K562 (cell line): Measurements from ENCODE around the gene SYNRG. TPM values are rescaled to one million over a fixed set of nuclear protein-coding genes. Genes with fewer than 3 reads are reported as not detected.

ENCODE experiments used
- ATF7 ChIP-seq: fragments of 450-650 bp; IDR thresholded peaks from 2 replicates; pipeline ENCODE4 v1.7.1; 2014; ENCODE audit warnings: mild to moderate bottlenecking, moderate library complexity
- HOXB6 ChIP-seq: fragments of 250-450 bp; sonication (Bioruptor Pico); IDR thresholded peaks from 2 replicates; pipeline ENCODE4 v1.5.1; 2022; ENCODE audit warnings: mild to moderate bottlenecking, borderline replicate concordance
- MECOM ChIP-seq: fragments of 250-450 bp; sonication (Bioruptor Pico); IDR thresholded peaks from 2 replicates; pipeline ENCODE4 v1.8.0; 2022; ENCODE audit warnings: inconsistent platforms
- MTA2 ChIP-seq: fragments of 450-650 bp; IDR thresholded peaks from 2 replicates; pipeline ENCODE4 v1.6.1; 2016; ENCODE audit warnings: low read depth
- NFATC3 ChIP-seq: fragments of 450-650 bp; IDR thresholded peaks from 2 replicates; pipeline ENCODE4 v1.6.1; 2017; ENCODE audit warnings: mild to moderate bottlenecking
- SP2 ChIP-seq: IDR thresholded peaks from 2 replicates; pipeline ENCODE4 v1.6.1; 2011; ENCODE audit warnings: mild to moderate bottlenecking, low read depth, low read length, moderate library complexity; ENCODE audit not compliant: poor library complexity, severe bottlenecking; ENCODE audit errors: extremely low read depth
- SREBF2 ChIP-seq: sonication (generic); formaldehyde crosslinking; IDR thresholded peaks from 2 replicates; pipeline ENCODE4 v1.4.0; 2020; ENCODE audit warnings: mild to moderate bottlenecking, missing genetic modification reagents
- ZFP1 ChIP-seq: fragments of 450-650 bp; formaldehyde crosslinking; IDR thresholded peaks from 2 replicates; pipeline ENCODE4 v1.4.0; 2020; ENCODE audit warnings: mild to moderate bottlenecking, mixed read lengths
- ZKSCAN8 ChIP-seq: fragments of 200-800 bp; sonication (Bioruptor generic); IDR thresholded peaks from 2 replicates; pipeline ENCODE4 v1.6.1; 2016; ENCODE audit warnings: missing genetic modification characterization, missing compliant biosample characterization
- ZNF583 ChIP-seq: fragments of 250-450 bp; sonication (Bioruptor Pico); IDR thresholded peaks from 2 replicates; pipeline ENCODE4 v1.4.0; 2020
- polyA plus RNA-seq, 8 experiments: library from polyadenylated mRNA; depleted of rRNA in 4 of 8; stranded (reverse) in 5 of 8; unstranded in 3 of 8; fragments of >200 nt; fragmentation: Nextera tagmentation in 2 of 8; fragmentation: Illumina TruSeq in 1 of 8; extraction: Ambion mirVana in 2 of 8; extraction: Trizol in 1 of 8; gene quantifications; 2 replicates each; pipeline versions ENCODE4 v1.2.1 to v1.2.3, GENCODE V29; 2011 to 2014; ENCODE audit warnings: inconsistent platforms in 1 of 8, missing spikeins in 1 of 8
- total RNA-seq, 7 experiments: library from RNA; depleted of rRNA in 6 of 7; stranded (reverse); fragments of >200 nt in 6 of 7; fragmentation: Illumina TruSeq in 2 of 7; extraction: Trizol in 2 of 7; gene quantifications; 2 replicates each; pipeline versions ENCODE4 v1.2.1 to v1.2.3, GENCODE V29; 2011 to 2021; ENCODE audit warnings: low replicate concordance in 1 of 7
- TF ChIP-seq, protein P1 (sequence below): fragments of 450-650 bp; formaldehyde crosslinking; IDR thresholded peaks from 2 replicates; pipeline ENCODE4 v1.4.0; 2020; ENCODE audit warnings: mild to moderate bottlenecking, moderate library complexity
- TF ChIP-seq, protein P2 (sequence below): fragments of 200-600 bp; sonication (generic); IDR thresholded peaks from one replicate; pipeline ENCODE4 v1.6.1; 2012; ENCODE audit warnings: mild to moderate bottlenecking, low read depth, low read length, inconsistent platforms
- TF ChIP-seq, protein P3 (sequence below): fragments of 450-650 bp; formaldehyde crosslinking; IDR thresholded peaks from 2 replicates; pipeline ENCODE4 v1.4.0; 2020; ENCODE audit warnings: mild to moderate bottlenecking, mixed read lengths

Gene SYNRG
- total and polyA plus RNA-seq, 9 of the 15 experiments (the other 6 are each of a cell fraction or from before 2014, with no cell fraction given), result 2.9 to 28.2 (median 15.1) TPM

DNA sequence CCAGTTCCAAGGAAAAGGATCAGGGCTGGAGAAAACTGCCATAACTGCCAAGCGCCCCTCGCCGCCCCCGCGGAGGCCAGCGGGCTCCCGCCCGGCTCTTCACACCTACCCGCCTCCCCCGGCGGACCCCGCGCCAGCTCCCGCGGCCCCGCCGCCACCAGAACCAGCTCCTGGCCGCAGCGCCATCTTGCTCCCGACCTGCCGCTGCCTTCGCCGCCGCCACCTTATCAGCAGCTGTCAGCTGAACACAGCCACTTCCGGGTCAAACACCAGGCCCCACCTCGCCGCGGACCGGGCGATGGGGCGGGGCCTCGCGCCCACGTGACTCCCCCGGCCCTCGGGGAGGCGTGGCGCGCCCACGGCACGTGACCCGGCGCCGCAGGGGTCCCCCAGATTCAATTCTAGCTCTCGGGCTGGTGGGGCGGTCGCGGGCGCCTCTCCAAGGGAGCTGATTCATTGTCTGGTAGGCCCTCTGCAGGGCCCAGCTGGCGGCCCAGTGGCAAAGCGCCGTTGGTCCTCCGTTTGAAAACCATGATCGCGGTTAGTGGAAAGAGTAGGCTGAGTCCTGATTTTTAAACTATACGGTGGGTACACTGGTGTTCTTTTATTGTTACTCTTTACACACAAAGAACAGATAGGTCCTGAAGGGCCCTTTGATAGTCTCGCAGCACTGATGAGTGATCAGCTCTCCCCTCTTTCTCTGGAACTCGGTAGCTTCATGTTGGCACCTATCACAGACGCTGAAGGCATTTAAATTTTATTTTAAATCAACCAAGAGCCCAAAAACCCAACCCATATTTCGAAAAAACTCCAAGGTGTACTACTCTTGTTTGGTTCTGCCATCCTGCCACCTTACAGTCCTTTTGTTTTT lies at the start of gene SYNRG (continued):
- TF ChIP-seq SREBF2 (CRISPR knock-in tag) (no peak), ZFP1 (no peak), MECOM (CRISPR knock-in tag) (peak; percentile 67; the same call in 1 of the 2 replicates), MTA2 (0 out of 2 replicates have a peak, but pooled peaks have one; percentile 16), NFATC3 (no peak), HOXB6 (no peak), ZNF583 (no peak), ZKSCAN8 (CRISPR knock-in tag) (no peak), ATF7 (peak; percentile 87), SP2 (no peak)
- TF ChIP-seq, protein P1, sequence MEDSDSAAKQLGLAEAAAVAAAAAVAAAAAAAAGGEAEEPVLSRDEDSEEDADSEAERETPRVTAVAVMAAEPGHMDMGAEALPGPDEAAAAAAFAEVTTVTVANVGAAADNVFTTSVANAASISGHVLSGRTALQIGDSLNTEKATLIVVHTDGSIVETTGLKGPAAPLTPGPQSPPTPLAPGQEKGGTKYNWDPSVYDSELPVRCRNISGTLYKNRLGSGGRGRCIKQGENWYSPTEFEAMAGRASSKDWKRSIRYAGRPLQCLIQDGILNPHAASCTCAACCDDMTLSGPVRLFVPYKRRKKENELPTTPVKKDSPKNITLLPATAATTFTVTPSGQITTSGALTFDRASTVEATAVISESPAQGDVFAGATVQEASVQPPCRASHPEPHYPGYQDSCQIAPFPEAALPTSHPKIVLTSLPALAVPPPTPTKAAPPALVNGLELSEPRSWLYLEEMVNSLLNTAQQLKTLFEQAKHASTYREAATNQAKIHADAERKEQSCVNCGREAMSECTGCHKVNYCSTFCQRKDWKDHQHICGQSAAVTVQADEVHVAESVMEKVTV (CRISPR knock-in tag), result no peak
- TF ChIP-seq, protein P2, sequence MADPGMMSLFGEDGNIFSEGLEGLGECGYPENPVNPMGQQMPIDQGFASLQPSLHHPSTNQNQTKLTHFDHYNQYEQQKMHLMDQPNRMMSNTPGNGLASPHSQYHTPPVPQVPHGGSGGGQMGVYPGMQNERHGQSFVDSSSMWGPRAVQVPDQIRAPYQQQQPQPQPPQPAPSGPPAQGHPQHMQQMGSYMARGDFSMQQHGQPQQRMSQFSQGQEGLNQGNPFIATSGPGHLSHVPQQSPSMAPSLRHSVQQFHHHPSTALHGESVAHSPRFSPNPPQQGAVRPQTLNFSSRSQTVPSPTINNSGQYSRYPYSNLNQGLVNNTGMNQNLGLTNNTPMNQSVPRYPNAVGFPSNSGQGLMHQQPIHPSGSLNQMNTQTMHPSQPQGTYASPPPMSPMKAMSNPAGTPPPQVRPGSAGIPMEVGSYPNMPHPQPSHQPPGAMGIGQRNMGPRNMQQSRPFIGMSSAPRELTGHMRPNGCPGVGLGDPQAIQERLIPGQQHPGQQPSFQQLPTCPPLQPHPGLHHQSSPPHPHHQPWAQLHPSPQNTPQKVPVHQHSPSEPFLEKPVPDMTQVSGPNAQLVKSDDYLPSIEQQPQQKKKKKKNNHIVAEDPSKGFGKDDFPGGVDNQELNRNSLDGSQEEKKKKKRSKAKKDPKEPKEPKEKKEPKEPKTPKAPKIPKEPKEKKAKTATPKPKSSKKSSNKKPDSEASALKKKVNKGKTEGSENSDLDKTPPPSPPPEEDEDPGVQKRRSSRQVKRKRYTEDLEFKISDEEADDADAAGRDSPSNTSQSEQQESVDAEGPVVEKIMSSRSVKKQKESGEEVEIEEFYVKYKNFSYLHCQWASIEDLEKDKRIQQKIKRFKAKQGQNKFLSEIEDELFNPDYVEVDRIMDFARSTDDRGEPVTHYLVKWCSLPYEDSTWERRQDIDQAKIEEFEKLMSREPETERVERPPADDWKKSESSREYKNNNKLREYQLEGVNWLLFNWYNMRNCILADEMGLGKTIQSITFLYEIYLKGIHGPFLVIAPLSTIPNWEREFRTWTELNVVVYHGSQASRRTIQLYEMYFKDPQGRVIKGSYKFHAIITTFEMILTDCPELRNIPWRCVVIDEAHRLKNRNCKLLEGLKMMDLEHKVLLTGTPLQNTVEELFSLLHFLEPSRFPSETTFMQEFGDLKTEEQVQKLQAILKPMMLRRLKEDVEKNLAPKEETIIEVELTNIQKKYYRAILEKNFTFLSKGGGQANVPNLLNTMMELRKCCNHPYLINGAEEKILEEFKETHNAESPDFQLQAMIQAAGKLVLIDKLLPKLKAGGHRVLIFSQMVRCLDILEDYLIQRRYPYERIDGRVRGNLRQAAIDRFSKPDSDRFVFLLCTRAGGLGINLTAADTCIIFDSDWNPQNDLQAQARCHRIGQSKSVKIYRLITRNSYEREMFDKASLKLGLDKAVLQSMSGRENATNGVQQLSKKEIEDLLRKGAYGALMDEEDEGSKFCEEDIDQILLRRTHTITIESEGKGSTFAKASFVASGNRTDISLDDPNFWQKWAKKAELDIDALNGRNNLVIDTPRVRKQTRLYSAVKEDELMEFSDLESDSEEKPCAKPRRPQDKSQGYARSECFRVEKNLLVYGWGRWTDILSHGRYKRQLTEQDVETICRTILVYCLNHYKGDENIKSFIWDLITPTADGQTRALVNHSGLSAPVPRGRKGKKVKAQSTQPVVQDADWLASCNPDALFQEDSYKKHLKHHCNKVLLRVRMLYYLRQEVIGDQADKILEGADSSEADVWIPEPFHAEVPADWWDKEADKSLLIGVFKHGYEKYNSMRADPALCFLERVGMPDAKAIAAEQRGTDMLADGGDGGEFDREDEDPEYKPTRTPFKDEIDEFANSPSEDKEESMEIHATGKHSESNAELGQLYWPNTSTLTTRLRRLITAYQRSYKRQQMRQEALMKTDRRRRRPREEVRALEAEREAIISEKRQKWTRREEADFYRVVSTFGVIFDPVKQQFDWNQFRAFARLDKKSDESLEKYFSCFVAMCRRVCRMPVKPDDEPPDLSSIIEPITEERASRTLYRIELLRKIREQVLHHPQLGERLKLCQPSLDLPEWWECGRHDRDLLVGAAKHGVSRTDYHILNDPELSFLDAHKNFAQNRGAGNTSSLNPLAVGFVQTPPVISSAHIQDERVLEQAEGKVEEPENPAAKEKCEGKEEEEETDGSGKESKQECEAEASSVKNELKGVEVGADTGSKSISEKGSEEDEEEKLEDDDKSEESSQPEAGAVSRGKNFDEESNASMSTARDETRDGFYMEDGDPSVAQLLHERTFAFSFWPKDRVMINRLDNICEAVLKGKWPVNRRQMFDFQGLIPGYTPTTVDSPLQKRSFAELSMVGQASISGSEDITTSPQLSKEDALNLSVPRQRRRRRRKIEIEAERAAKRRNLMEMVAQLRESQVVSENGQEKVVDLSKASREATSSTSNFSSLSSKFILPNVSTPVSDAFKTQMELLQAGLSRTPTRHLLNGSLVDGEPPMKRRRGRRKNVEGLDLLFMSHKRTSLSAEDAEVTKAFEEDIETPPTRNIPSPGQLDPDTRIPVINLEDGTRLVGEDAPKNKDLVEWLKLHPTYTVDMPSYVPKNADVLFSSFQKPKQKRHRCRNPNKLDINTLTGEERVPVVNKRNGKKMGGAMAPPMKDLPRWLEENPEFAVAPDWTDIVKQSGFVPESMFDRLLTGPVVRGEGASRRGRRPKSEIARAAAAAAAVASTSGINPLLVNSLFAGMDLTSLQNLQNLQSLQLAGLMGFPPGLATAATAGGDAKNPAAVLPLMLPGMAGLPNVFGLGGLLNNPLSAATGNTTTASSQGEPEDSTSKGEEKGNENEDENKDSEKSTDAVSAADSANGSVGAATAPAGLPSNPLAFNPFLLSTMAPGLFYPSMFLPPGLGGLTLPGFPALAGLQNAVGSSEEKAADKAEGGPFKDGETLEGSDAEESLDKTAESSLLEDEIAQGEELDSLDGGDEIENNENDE, result no peak
- TF ChIP-seq, protein P3, sequence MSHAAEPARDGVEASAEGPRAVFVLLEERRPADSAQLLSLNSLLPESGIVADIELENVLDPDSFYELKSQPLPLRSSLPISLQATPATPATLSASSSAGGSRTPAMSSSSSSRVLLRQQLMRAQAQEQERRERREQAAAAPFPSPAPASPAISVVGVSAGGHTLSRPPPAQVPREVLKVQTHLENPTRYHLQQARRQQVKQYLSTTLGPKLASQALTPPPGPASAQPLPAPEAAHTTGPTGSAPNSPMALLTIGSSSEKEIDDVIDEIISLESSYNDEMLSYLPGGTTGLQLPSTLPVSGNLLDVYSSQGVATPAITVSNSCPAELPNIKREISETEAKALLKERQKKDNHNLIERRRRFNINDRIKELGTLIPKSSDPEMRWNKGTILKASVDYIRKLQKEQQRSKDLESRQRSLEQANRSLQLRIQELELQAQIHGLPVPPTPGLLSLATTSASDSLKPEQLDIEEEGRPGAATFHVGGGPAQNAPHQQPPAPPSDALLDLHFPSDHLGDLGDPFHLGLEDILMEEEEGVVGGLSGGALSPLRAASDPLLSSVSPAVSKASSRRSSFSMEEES (CRISPR knock-in tag), result peak; percentile 99
